Stomach (tissue), 4 donors: ENCODE measurements around the gene TRIM46.

Source experiments
- CTCF ChIP-seq, 7 experiments: fragments of 450-650 bp in 4 of 7; fragments of 200-600 bp in 3 of 7; sonication (generic) in 3 of 7; IDR thresholded peaks; one replicate each; pipeline ENCODE4 v1.5.1; 2016 to 2019; ENCODE audit warnings: antibody characterized with exemption in 7 of 7, control low read depth in 2 of 7, mild to moderate bottlenecking in 1 of 7
- EP300 ChIP-seq: sonication (generic); formaldehyde crosslinking; IDR thresholded peaks from one replicate; pipeline ENCODE4 v1.6.1; 2017; ENCODE audit warnings: antibody characterized with exemption
- POLR2A ChIP-seq, 4 donors: fragments of 450-650 bp; IDR thresholded peaks; one replicate each; pipeline ENCODE4 v1.6.1; 2016; ENCODE audit warnings: antibody characterized with exemption in 4 of 4, control low read depth in 2 of 4, mild to moderate bottlenecking in 1 of 4, moderate library complexity in 1 of 4

GRCh38 chr1:155227261-155228095 lies 53.8 kb downstream of the TRIM46 start:
- no peak for TF ChIP-seq CTCF (IDR thresholded peaks at IDR 0.05)
- no peak for TF ChIP-seq POLR2A (IDR thresholded peaks at IDR 0.05)
- no peak for TF ChIP-seq EP300
